Activated CD4-positive, alpha-beta memory T cell treated with anti-CD3 and anti-CD28 coated beads for 36 hours (primary cell): ENCODE measurements around the gene CLDND2. TPM values are rescaled to one million over a fixed set of nuclear protein-coding genes. Genes with fewer than 3 reads are reported as not detected.
A peak's percentile ranks its signal among the peaks of the same experiment; 100 is the strongest.
"Not testable (repeated sequence)": the region's sequence is repeated elsewhere in the genome, so short reads cannot be mapped to it uniquely, and the experiment has no call there.

Source experiments
- CTCF ChIA-PET: fragments of 350-600 bp; sonication (Branson Sonifier 250); formaldehyde crosslinking; loops from one replicate; lab custom pipeline; 2021; ENCODE audit warnings: antibody characterized with exemption, inconsistent platforms; lab: Charles Lee
- POLR2A ChIA-PET: fragments of 350-600 bp; sonication (Branson Sonifier 250); formaldehyde crosslinking; loops from one replicate; lab custom pipeline; 2021; ENCODE audit warnings: antibody characterized with exemption; lab: Charles Lee
- DNase-seq: peaks from one replicate; pipeline ENCODE4 v3.0.0-alpha.2; 2020
- H3K27ac Mint-ChIP-seq: one replicate; pipeline ENCODE4 v1.8.0; 2021; ENCODE audit warnings: mixed read lengths
- H3K27me3 Mint-ChIP-seq: one replicate; pipeline ENCODE4 v1.8.0; 2021; ENCODE audit warnings: mixed read lengths
- H3K36me3 Mint-ChIP-seq: one replicate; pipeline ENCODE4 v1.8.0; 2021; ENCODE audit warnings: mixed read lengths
- H3K4me1 Mint-ChIP-seq: one replicate; pipeline ENCODE4 v1.8.0; 2021; ENCODE audit warnings: low read depth, mixed read lengths
- H3K4me3 Mint-ChIP-seq: one replicate; pipeline ENCODE4 v1.8.0; 2021; ENCODE audit warnings: mild to moderate bottlenecking, mixed read lengths
- H3K9me3 Mint-ChIP-seq: one replicate; pipeline ENCODE4 v1.8.0; 2021; ENCODE audit warnings: mixed read lengths
- intact Hi-C: fragments of 100-400 bp; cut with micrococcal nuclease; formaldehyde crosslinking; loops from one replicate; pipeline ENCODE4 v1.15.1; 2023
- total RNA-seq, 2 experiments: library from RNA; stranded (reverse); gene quantifications; one replicate each; pipeline ENCODE4 v1.2.3, GENCODE V29; 2021

CLDND2 gene
- total RNA-seq, 2 experiments from 2014 or later: 2.8 to 4.8 TPM

GRCh38 chr19:51398096-51398704 lies 29.4 kb upstream of the CLDND2 start:
- ChIA-PET CTCF (interaction anchor here (0.8 to 7.7 kb wide), 17 partner anchors 10 to 263 kb away, joined by 3 to 54 read pairs (median 6); partner anchors contain the start of genes SIGLEC10, VSIG10L and ZNF175), POLR2A (no interaction called here)
- no peak for DNase-seq
- H3K9me3 Mint-ChIP-seq: peaks cover 18% of the 10 kb centered on the region
- intact Hi-C loops: loop anchor here (10.0 kb wide), 1 partner anchor 197 kb away; no protein-coding TSS in a partner anchor
- H3K4me3 Mint-ChIP-seq: no peak overlapping the region
- H3K36me3 Mint-ChIP-seq: peaks cover 26% of the 10 kb centered on the region
- H3K27me3 Mint-ChIP-seq: no peaks in the 10 kb centered on the region
- H3K4me1 Mint-ChIP-seq: peaks cover 20% of the 10 kb centered on the region
- no peak overlapping the region for H3K27ac Mint-ChIP-seq

DNA sequence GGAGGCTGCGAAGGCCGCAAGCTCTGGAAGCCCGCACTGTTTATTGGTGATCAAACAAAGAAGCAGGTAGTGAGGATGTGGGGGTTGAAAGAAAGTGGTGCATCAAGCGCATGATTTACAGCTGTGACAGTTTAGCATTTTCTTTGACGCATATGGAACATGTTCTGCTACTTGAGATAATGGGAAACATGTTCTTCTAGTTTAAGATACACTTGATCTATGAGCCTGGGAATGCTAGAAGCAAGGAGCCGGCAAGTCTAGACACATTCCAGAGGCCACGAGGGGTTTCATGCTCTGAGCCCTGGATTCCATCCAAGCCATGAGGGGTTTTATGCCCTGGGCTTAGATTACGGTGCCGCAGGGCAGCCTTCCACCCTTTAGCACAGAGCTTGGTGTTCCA lies 28.6 kb upstream of the CLDND2 start:
- H3K27ac Mint-ChIP-seq, H3K4me3 Mint-ChIP-seq, DNase-seq, H3K27me3 Mint-ChIP-seq, POLR2A ChIA-PET: not testable (repeated sequence)
- Mint-ChIP-seq H3K9me3 (peaks cover 11% of the 10 kb centered on the region), H3K36me3 (peaks cover 20% of the 10 kb centered on the region), H3K4me1 (peaks cover 25% of the 10 kb centered on the region)
- CTCF ChIA-PET: interaction anchor here (1.5 to 7.7 kb wide), 11 partner anchors 10 to 264 kb away, joined by 4 to 54 read pairs (median 9); partner anchors contain the start of gene VSIG10L
- intact Hi-C loops: loop anchor here (10.0 kb wide), 1 partner anchor 197 kb away; no protein-coding TSS in a partner anchor

DNA sequence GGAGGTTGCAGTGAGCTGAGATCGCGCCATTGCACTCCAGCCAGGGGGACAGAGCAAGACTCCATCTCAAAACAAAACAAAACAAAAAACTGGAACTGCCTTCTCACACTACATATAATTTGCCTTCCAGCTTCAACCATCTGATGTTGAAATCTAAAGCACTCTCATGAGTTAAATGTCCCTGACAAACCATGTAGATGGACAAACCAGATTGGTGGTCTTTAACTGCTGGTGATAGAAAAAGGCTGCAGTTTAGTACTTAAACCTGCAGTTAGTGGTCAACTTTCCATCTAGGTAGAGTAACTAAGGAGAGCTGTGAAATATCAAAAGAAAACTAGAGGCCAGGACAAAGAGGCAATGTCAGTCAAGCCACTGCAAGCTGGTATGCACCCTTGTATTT lies 27.4 kb upstream of the CLDND2 start:
- intact Hi-C loops: loop anchor here (10.0 kb wide), 1 partner anchor 199 kb away; no protein-coding TSS in a partner anchor
- H3K9me3 Mint-ChIP-seq: peaks cover 3% of the 10 kb centered on the region
- H3K36me3 Mint-ChIP-seq: peaks cover 11% of the 10 kb centered on the region
- H3K27ac Mint-ChIP-seq: no peak overlapping the region
- peak overlapping the region; percentile 84 for H3K4me3 Mint-ChIP-seq
- H3K4me1 Mint-ChIP-seq: peaks cover 27% of the 10 kb centered on the region
- H3K27me3 Mint-ChIP-seq: no peaks in the 10 kb centered on the region
- ChIA-PET POLR2A (interaction anchor here (1.1 to 4.1 kb wide), 6 partner anchors 21 to 59 kb away, joined by 3 to 27 read pairs (median 12); partner anchors contain the start of genes CLDND2, ETFB, NKG7 and SIGLEC10), CTCF (interaction anchor here (0.7 to 7.7 kb wide), 12 partner anchors 16 to 301 kb away, joined by 3 to 54 read pairs (median 6); partner anchors contain the start of gene VSIG10L)
- no peak for DNase-seq

- Mint-ChIP-seq H3K4me3 (peak overlapping the region; percentile 84), H3K27ac (peak overlapping the region; percentile 92), H3K4me1 (peaks cover 29% of the 10 kb centered on the region), H3K9me3 (no peaks in the 10 kb centered on the region), H3K36me3 (peaks cover 9% of the 10 kb centered on the region), H3K27me3 (peaks cover 2% of the 10 kb centered on the region)
- ChIA-PET CTCF (interaction anchor here (0.7 to 7.7 kb wide), 15 partner anchors 13 to 263 kb away, joined by 3 to 54 read pairs (median 4); partner anchors contain the start of genes NKG7 and VSIG10L), POLR2A (interaction anchor here (0.9 to 4.1 kb wide), 11 partner anchors 13 to 309 kb away, joined by 3 to 27 read pairs (median 5); partner anchors contain the start of genes CLDND2, ETFB, NKG7 and SIGLEC10)
- intact Hi-C loops: loop anchor here (1.0 to 10.0 kb wide), 8 partner anchors 21 to 280 kb away; no protein-coding TSS in a partner anchor
- DNase-seq: peak; percentile 98
These were observed 25.4 kb upstream of the CLDND2 start for GRCh38 chr19:51394050-51394836.

- peak overlapping the region; percentile 17 for H3K4me3 Mint-ChIP-seq
- ChIA-PET POLR2A (interaction anchor here (4.1 kb wide), 1 partner anchor 25 kb away, joined by 22 read pairs; the partner anchor contains the start of gene CLDND2), CTCF (interaction anchor here (2.9 to 3.9 kb wide), 2 partner anchors 15 to 25 kb away, joined by 12 read pairs; no protein-coding TSS in a partner anchor)
- peak overlapping the region; percentile 75 for H3K27ac Mint-ChIP-seq
- DNase-seq: no peak
- H3K9me3 Mint-ChIP-seq: no peaks in the 10 kb centered on the region
- intact Hi-C loops: loop anchor here (10.0 kb wide), 1 partner anchor 202 kb away; no protein-coding TSS in a partner anchor
- peaks cover 26% of the 10 kb centered on the region for H3K4me1 Mint-ChIP-seq
- peaks cover 9% of the 10 kb centered on the region for H3K36me3 Mint-ChIP-seq
- peaks cover 2% of the 10 kb centered on the region for H3K27me3 Mint-ChIP-seq
These were observed 23.9 kb upstream of the CLDND2 start for GRCh38 chr19:51392701-51393100.

GRCh38 chr19:51391073-51391611 lies 22.3 kb upstream of the CLDND2 start:
- POLR2A ChIA-PET: no interaction called here
- Mint-ChIP-seq H3K27ac (no peak overlapping the region), H3K36me3 (peaks cover 9% of the 10 kb centered on the region), H3K4me1 (peaks cover 23% of the 10 kb centered on the region), H3K4me3 (no peak overlapping the region), H3K9me3 (no peaks in the 10 kb centered on the region), H3K27me3 (peaks cover 2% of the 10 kb centered on the region)
- no peak for DNase-seq
- CTCF ChIA-PET: no interaction called here
- intact Hi-C loops: loop anchor here (10.0 kb wide), 1 partner anchor 204 kb away; no protein-coding TSS in a partner anchor

GRCh38 chr19:51389143-51389542 lies 20.3 kb upstream of the CLDND2 start:
- ChIA-PET POLR2A (interaction anchor here (0.6 kb wide), 1 partner anchor 22 kb away, joined by 3 read pairs; no protein-coding TSS in a partner anchor), CTCF (no interaction called here)
- peaks cover 16% of the 10 kb centered on the region for H3K4me1 Mint-ChIP-seq
- H3K36me3 Mint-ChIP-seq: no peaks in the 10 kb centered on the region
- H3K4me3 Mint-ChIP-seq: no peak overlapping the region
- peaks cover 2% of the 10 kb centered on the region for H3K27me3 Mint-ChIP-seq
- H3K27ac Mint-ChIP-seq: no peak overlapping the region
- DNase-seq: no peak
- intact Hi-C loops: no loop called here
- no peaks in the 10 kb centered on the region for H3K9me3 Mint-ChIP-seq

- ChIA-PET CTCF (interaction anchor here (0.6 kb wide), 1 partner anchor 34 kb away, joined by 3 read pairs; no protein-coding TSS in a partner anchor), POLR2A (no interaction called here)
- Mint-ChIP-seq H3K27me3 (peaks cover 2% of the 10 kb centered on the region), H3K36me3 (no peaks in the 10 kb centered on the region), H3K27ac (no peak within 1 kb of the TSS), H3K4me1 (peaks cover 9% of the 10 kb centered on the region), H3K9me3 (no peaks in the 10 kb centered on the region), H3K4me3 (no peak within 1 kb of the TSS)
- intact Hi-C loops: no loop called here
- DNase-seq: peak; percentile 35
These were observed 19.2 kb upstream of the CLDND2 start, which contains the start of gene LIM2 for GRCh38 chr19:51387924-51388389. LIM2 (minus strand) TSS chr19:51387974; CDS start chr19:51387443, 531 bp downstream.

GRCh38 chr19:51386882-51387520 lies 18.2 kb upstream of the CLDND2 start:
- POLR2A ChIA-PET: no interaction called here
- Mint-ChIP-seq H3K4me3 (no peak overlapping the region), H3K4me1 (peaks cover 4% of the 10 kb centered on the region), H3K36me3 (no peaks in the 10 kb centered on the region), H3K27ac (no peak overlapping the region), H3K27me3 (peaks cover 2% of the 10 kb centered on the region), H3K9me3 (no peaks in the 10 kb centered on the region)
- no peak for DNase-seq
- intact Hi-C loops: no loop called here
- CTCF ChIA-PET: interaction anchor here (0.6 kb wide), 1 partner anchor 35 kb away, joined by 3 read pairs; no protein-coding TSS in a partner anchor

- peaks cover 8% of the 10 kb centered on the region for H3K4me1 Mint-ChIP-seq
- no peaks in the 10 kb centered on the region for H3K36me3 Mint-ChIP-seq
- intact Hi-C loops: no loop called here
- CTCF ChIA-PET: interaction anchor here (0.8 to 1.3 kb wide), 2 partner anchors 10 to 12 kb away, joined by 3 to 5 read pairs; partner anchors contain the start of gene NKG7
- no peak overlapping the region for H3K27ac Mint-ChIP-seq
- H3K9me3 Mint-ChIP-seq: peaks cover 10% of the 10 kb centered on the region
- no peak for DNase-seq
- no peak overlapping the region for H3K4me3 Mint-ChIP-seq
- no peaks in the 10 kb centered on the region for H3K27me3 Mint-ChIP-seq
- POLR2A ChIA-PET: interaction anchor here (1.2 kb wide), 1 partner anchor 11 kb away, joined by 4 read pairs; no protein-coding TSS in a partner anchor
These were observed 13.2 kb upstream of the CLDND2 start for GRCh38 chr19:51382004-51382403.
